Neural progenitor cell (in vitro differentiated cells): ENCODE results near the gene PTGR2. TPM values are rescaled to one million over a fixed set of nuclear protein-coding genes. Genes with fewer than 3 reads are reported as not detected.

ENCODE experiments used
- DNase-seq: peaks from one replicate; pipeline ENCODE4 v3.0.0-alpha.2; 2016; ENCODE audit warnings: low spot score
- H2AFZ ChIP-seq: fragments of 200-600 bp; sonication (generic); replicated peaks from 2 replicates; pipeline ENCODE4 v1.6.1; 2016; ENCODE audit warnings: antibody characterized with exemption
- H3F3A ChIP-seq: fragments of 200-600 bp; sonication (generic); 2 replicates; pipeline ENCODE4 v1.6.1; 2016; ENCODE audit warnings: antibody characterized with exemption, low read depth
- H3K27ac ChIP-seq: fragments of 200-600 bp; sonication (generic); 2 replicates; pipeline ENCODE4 v1.5.1; 2016; ENCODE audit warnings: mild to moderate bottlenecking
- H3K27me3 ChIP-seq: fragments of 200-600 bp; sonication (generic); 2 replicates; pipeline ENCODE4 v1.6.1; 2016; ENCODE audit warnings: mild to moderate bottlenecking, moderate library complexity
- H3K36me3 ChIP-seq: fragments of 200-600 bp; sonication (generic); 2 replicates; pipeline ENCODE4 v1.5.1; 2016
- H3K4me1 ChIP-seq: fragments of 200-600 bp; sonication (generic); 2 replicates; pipeline ENCODE4 v1.6.1; 2016; ENCODE audit warnings: mixed run types
- H3K4me2 ChIP-seq: fragments of 200-600 bp; sonication (generic); 2 replicates; pipeline ENCODE4 v1.6.1; 2016
- H3K4me3 ChIP-seq: fragments of 200-600 bp; sonication (generic); 2 replicates; pipeline ENCODE4 v1.5.1; 2016
- H3K79me2 ChIP-seq: fragments of 200-600 bp; sonication (generic); 2 replicates; pipeline ENCODE4 v1.6.1; 2016; ENCODE audit warnings: low read depth
- H3K9ac ChIP-seq: fragments of 200-600 bp; sonication (generic); 2 replicates; pipeline ENCODE4 v1.6.1; 2016
- H3K9me3 ChIP-seq: fragments of 200-600 bp; sonication (generic); 2 replicates; pipeline ENCODE4 v1.5.1; 2016; ENCODE audit warnings: low read depth
- H4K20me1 ChIP-seq: fragments of 200-600 bp; sonication (generic); 2 replicates; pipeline ENCODE4 v1.6.1; 2016; ENCODE audit warnings: low read depth
- H3K27ac Mint-ChIP-seq: 3 replicates; pipeline ENCODE4 v1.8.0; 2021; ENCODE audit warnings: mixed read lengths
- H3K27me3 Mint-ChIP-seq: 2 replicates; pipeline ENCODE4 v1.8.0; 2022; ENCODE audit warnings: low read depth, mild to moderate bottlenecking, inconsistent platforms, moderate library complexity, mixed read lengths; ENCODE audit not compliant: insufficient read depth
- H3K36me3 Mint-ChIP-seq: 3 replicates; pipeline ENCODE4 v1.8.0; 2021; ENCODE audit warnings: mixed read lengths
- H3K4me1 Mint-ChIP-seq: 3 replicates; pipeline ENCODE4 v1.8.0; 2021; ENCODE audit warnings: mixed read lengths
- H3K4me3 Mint-ChIP-seq: 3 replicates; pipeline ENCODE4 v1.8.0; 2021; ENCODE audit warnings: mild to moderate bottlenecking, moderate library complexity, mixed read lengths
- H3K9me3 Mint-ChIP-seq: 3 replicates; pipeline ENCODE4 v1.8.0; 2020; ENCODE audit warnings: mixed read lengths
- CTCF ChIP-seq: fragments of 200-600 bp; sonication (generic); IDR thresholded peaks from 2 replicates; pipeline ENCODE4 v1.5.1; 2017; ENCODE audit warnings: antibody characterized with exemption, mild to moderate bottlenecking
- EZH2 ChIP-seq: fragments of 200-600 bp; sonication (generic); IDR thresholded peaks from 2 replicates; pipeline ENCODE4 v1.6.1; 2017; ENCODE audit warnings: antibody characterized with exemption, mild to moderate bottlenecking, moderate library complexity
- EZH2phosphoT487 ChIP-seq: fragments of 200-600 bp; sonication (generic); IDR thresholded peaks from 2 replicates; pipeline ENCODE4 v1.6.1; 2017; ENCODE audit warnings: antibody characterized with exemption
- total RNA-seq: library from RNA; depleted of rRNA; stranded (reverse); fragments of >200 nt; gene quantifications from 2 replicates; pipeline ENCODE4 v1.2.3, GENCODE V29; 2015; ENCODE audit warnings: low replicate concordance

PTGR2 gene
- total RNA-seq, 1 donor from 2014 or later, result 87.2 TPM

GRCh38 chr14:73878436-73878835, 26.8 kb downstream of the PTGR2 start:
- Histone ChIP-seq H3K36me3 (peaks cover 6% of the 10 kb centered on the region), H2AFZ (no peak overlapping the region), H3K4me1 (no peaks in the 10 kb centered on the region), H3K27ac (no peak overlapping the region), H3K79me2 (no peaks in the 10 kb centered on the region), H4K20me1 (no peaks in the 10 kb centered on the region), H3K9ac (peak overlapping the region; percentile 42), H3K9me3 (no peaks in the 10 kb centered on the region), H3K27me3 (no peaks in the 10 kb centered on the region), H3K4me3 (no peak overlapping the region), H3F3A (no peaks in the 10 kb centered on the region), H3K4me2 (no peak overlapping the region)
- Mint-ChIP-seq H3K4me1 (no peaks in the 10 kb centered on the region), H3K36me3 (peaks cover 8% of the 10 kb centered on the region), H3K9me3 (no peaks in the 10 kb centered on the region), H3K4me3 (no peak overlapping the region), H3K27ac (no peak overlapping the region), H3K27me3 (no peaks in the 10 kb centered on the region)
- DNase-seq, result no peak
- TF ChIP-seq EZH2 (no peak), CTCF (no peak), EZH2phosphoT487 (no peak)

GRCh38 chr14:73879027-73879426, 27.4 kb downstream of the PTGR2 start:
- peaks cover 2% of the 10 kb centered on the region for H3K36me3 ChIP-seq
- no peak overlapping the region for H3K4me2 ChIP-seq
- DNase-seq, result no peak
- H3K27ac ChIP-seq, result no peak overlapping the region
- H3F3A ChIP-seq, result no peaks in the 10 kb centered on the region
- Mint-ChIP-seq H3K4me1 (no peaks in the 10 kb centered on the region), H3K4me3 (no peak overlapping the region), H3K9me3 (no peaks in the 10 kb centered on the region), H3K27me3 (peaks cover 2% of the 10 kb centered on the region), H3K36me3 (peaks cover 8% of the 10 kb centered on the region), H3K27ac (no peak overlapping the region)
- no peaks in the 10 kb centered on the region for H4K20me1 ChIP-seq
- H3K9me3 ChIP-seq, result no peaks in the 10 kb centered on the region
- TF ChIP-seq EZH2phosphoT487 (no peak), CTCF (no peak), EZH2 (no peak)
- H3K9ac ChIP-seq, result peak overlapping the region; percentile 32
- no peak overlapping the region for H3K4me3 ChIP-seq
- H3K4me1 ChIP-seq, result no peaks in the 10 kb centered on the region
- no peaks in the 10 kb centered on the region for H3K27me3 ChIP-seq
- H2AFZ ChIP-seq, result no peak overlapping the region
- no peaks in the 10 kb centered on the region for H3K79me2 ChIP-seq

- Histone ChIP-seq H2AFZ (no peak overlapping the region), H3F3A (peaks cover 29% of the 10 kb centered on the region), H3K4me1 (peaks cover 10% of the 10 kb centered on the region), H3K36me3 (no peaks in the 10 kb centered on the region), H3K4me3 (no peak overlapping the region), H4K20me1 (peaks cover 11% of the 10 kb centered on the region), H3K79me2 (peaks cover 44% of the 10 kb centered on the region), H3K27ac (no peak overlapping the region), H3K9ac (no peak overlapping the region), H3K9me3 (no peaks in the 10 kb centered on the region), H3K4me2 (peak overlapping the region; percentile 94), H3K27me3 (no peaks in the 10 kb centered on the region)
- Mint-ChIP-seq H3K36me3 (peaks cover 5% of the 10 kb centered on the region), H3K9me3 (no peaks in the 10 kb centered on the region), H3K27me3 (peaks cover 2% of the 10 kb centered on the region), H3K4me3 (peak overlapping the region; percentile 95), H3K4me1 (peaks cover 35% of the 10 kb centered on the region), H3K27ac (no peak overlapping the region)
- DNase-seq, result no peak
- TF ChIP-seq EZH2phosphoT487 (no peak), EZH2 (no peak), CTCF (no peak)
Observed at GRCh38 chr14:73884438-73885190, 33.0 kb downstream of the PTGR2 start.
